B cell (primary cell): ENCODE data around the gene C1R. TPM values are rescaled to one million over a fixed set of nuclear protein-coding genes. Genes with fewer than 3 reads are reported as not detected.
"Not testable (repeated sequence)": the region's sequence is repeated elsewhere in the genome, so short reads cannot be mapped to it uniquely, and the experiment has no call there.

ENCODE experiments used
- ATAC-seq: fragments of 200-7000 bp; cut with Tn5 transposase; one replicate; pipeline ENCODE4 v1.10.0; 2021; ENCODE audit warnings: low read depth, mild to moderate bottlenecking, moderate number of reproducible peaks, moderate library complexity
- CTCF ChIA-PET: fragments of 350-600 bp; sonication (Branson Sonifier 250); formaldehyde crosslinking; loops from one replicate; lab custom pipeline; 2021; ENCODE audit warnings: antibody characterized with exemption, inconsistent platforms; lab: Charles Lee
- POLR2A ChIA-PET: fragments of 350-600 bp; sonication (Branson Sonifier 250); formaldehyde crosslinking; loops from one replicate; lab custom pipeline; 2021; ENCODE audit warnings: antibody characterized with exemption; lab: Charles Lee
- DNase-seq: peaks from one replicate; pipeline ENCODE4 v3.0.0; 2013
- H2AFZ ChIP-seq: 2 replicates; pipeline ENCODE4 v1.6.1; 2012; ENCODE audit warnings: mild to moderate bottlenecking, low read depth, low read length; ENCODE audit not compliant: insufficient read depth, poor library complexity, severe bottlenecking
- H3K27ac ChIP-seq, 2 donors: 1 replicate in 1 of 2; 2 replicates in 1 of 2; pipeline ENCODE4 v1.5.1; 2012 to 2013; ENCODE audit warnings: low read length in 2 of 2, mild to moderate bottlenecking in 2 of 2, moderate library complexity in 1 of 2
- H3K27me3 ChIP-seq, 4 experiments: fragments of 200-600 bp in 1 of 4; sonication (generic) in 1 of 4; replicated peaks in 1 of 4; 1 replicate in 2 of 4; 2 replicates in 2 of 4; pipeline versions ENCODE4 v1.6.1 to v1.7.0; 2013 to 2016; ENCODE audit warnings: low read length in 3 of 4, mild to moderate bottlenecking in 2 of 4, mixed read lengths in 1 of 4, moderate library complexity in 1 of 4; ENCODE audit not compliant: insufficient read depth in 4 of 4, control insufficient read depth in 3 of 4; ENCODE audit errors: control extremely low read depth in 1 of 4
- H3K36me3 ChIP-seq, 2 experiments: replicated peaks in 1 of 2; 1 replicate in 1 of 2; 2 replicates in 1 of 2; pipeline versions ENCODE4 v1.6.1 to v1.7.1; 2013; ENCODE audit warnings: low read length in 1 of 2; ENCODE audit not compliant: insufficient read depth in 2 of 2, control insufficient read depth in 1 of 2; ENCODE audit errors: control extremely low read depth in 1 of 2, extremely low read depth in 1 of 2
- H3K4me1 ChIP-seq, 2 donors: fragments of 200-600 bp in 1 of 2; sonication (generic) in 1 of 2; 1 replicate in 1 of 2; 2 replicates in 1 of 2; pipeline versions ENCODE4 v1.5.1 to v1.6.1; 2013 to 2017; ENCODE audit warnings: low read length in 2 of 2; ENCODE audit not compliant: control insufficient read depth in 2 of 2, insufficient read depth in 2 of 2
- H3K4me2 ChIP-seq: replicated peaks from 2 replicates; pipeline ENCODE3; 2012; ENCODE audit warnings: mild to moderate bottlenecking, low read depth, low read length; ENCODE audit not compliant: poor library complexity, severe bottlenecking
- H3K4me3 ChIP-seq, 5 experiments: fragments of 200-600 bp in 1 of 5; sonication (generic) in 1 of 5; 1 replicate in 3 of 5; 2 replicates in 2 of 5; pipeline versions ENCODE4 v1.5.1 to v1.7.0; 2011 to 2016; ENCODE audit warnings: low read length in 4 of 5, mild to moderate bottlenecking in 4 of 5, low read depth in 2 of 5, control low read depth in 1 of 5, moderate library complexity in 1 of 5; ENCODE audit not compliant: insufficient read depth in 1 of 5; ENCODE audit errors: control extremely low read depth in 1 of 5, extremely low read depth in 1 of 5
- H3K79me2 ChIP-seq: fragments of 200-600 bp; sonication (generic); one replicate; pipeline ENCODE4 v1.6.0; 2016; ENCODE audit warnings: low read length; ENCODE audit not compliant: control insufficient read depth, insufficient read depth
- H3K9ac ChIP-seq: fragments of 200-600 bp; sonication (generic); 2 replicates; pipeline ENCODE4 v1.6.1; 2017; ENCODE audit warnings: mild to moderate bottlenecking, low read length, moderate library complexity
- H3K9me3 ChIP-seq, 3 donors: one replicate each; pipeline versions ENCODE4 v1.6.1 to v1.7.1; 2013; ENCODE audit warnings: low read length in 2 of 3; ENCODE audit not compliant: control insufficient read depth in 2 of 3, insufficient read depth in 1 of 3; ENCODE audit errors: control extremely low read depth in 1 of 3
- H4K20me1 ChIP-seq: 2 replicates; pipeline ENCODE4 v1.6.0; 2012; ENCODE audit warnings: mild to moderate bottlenecking, low read length; ENCODE audit not compliant: insufficient read depth, control insufficient read depth, poor library complexity, severe bottlenecking
- H3K27ac Mint-ChIP-seq: one replicate; pipeline ENCODE4 v1.8.0; 2021; ENCODE audit warnings: mixed read lengths
- H3K27me3 Mint-ChIP-seq: one replicate; pipeline ENCODE4 v1.8.0; 2021; ENCODE audit warnings: mixed read lengths
- H3K4me1 Mint-ChIP-seq: one replicate; pipeline ENCODE4 v1.8.0; 2021; ENCODE audit warnings: mixed read lengths
- H3K4me3 Mint-ChIP-seq: one replicate; pipeline ENCODE4 v1.8.0; 2021; ENCODE audit warnings: mixed read lengths
- H3K9me3 Mint-ChIP-seq: one replicate; pipeline ENCODE4 v1.8.0; 2022; ENCODE audit warnings: mixed read lengths; ENCODE audit not compliant: insufficient read depth
- EZH2 ChIP-seq: IDR thresholded peaks from 2 replicates; pipeline ENCODE4 v1.6.1; 2012; ENCODE audit warnings: borderline replicate concordance, low read depth, mild to moderate bottlenecking, moderate library complexity, low read length; ENCODE audit not compliant: insufficient read depth, poor library complexity, severe bottlenecking
- WGBS: methylation state at CpG from one replicate; pipeline ENCODE4 v1.1.5; 2013; ENCODE audit warnings: missing lambda C conversion rate; ENCODE audit not compliant: insufficient coverage; 5-methylcytosine and 5-hydroxymethylcytosine counted together
- intact Hi-C: fragments of 100-400 bp; cut with micrococcal nuclease; formaldehyde crosslinking; loops from one replicate; pipeline ENCODE4 v1.10.0; 2022
- polyA plus RNA-seq: library from polyadenylated mRNA; depleted of rRNA; stranded (reverse); fragments of >200 nt; gene quantifications from 2 replicates; pipeline ENCODE4 v1.2.3, GENCODE V29; 2012
- total RNA-seq, 2 donors: library from RNA; stranded (reverse); fragments of 120-200 nt in 1 of 2; gene quantifications; 1 replicate in 1 of 2; 2 replicates in 1 of 2; pipeline versions ENCODE4 v1.2.3 to v1.2.4, GENCODE V29; 2013 to 2022
- TF ChIP-seq, protein P1 (sequence below): fragments of 200-600 bp; IDR thresholded peaks from one replicate; pipeline ENCODE4 v1.8.0; 2022; ENCODE audit warnings: antibody characterized with exemption, mild to moderate bottlenecking

Gene C1R
- total and polyA plus RNA-seq, 2 donors (not counting 1 experiment from before 2014, with no cell fraction given) = 1.5 to 2.0 TPM

DNA sequence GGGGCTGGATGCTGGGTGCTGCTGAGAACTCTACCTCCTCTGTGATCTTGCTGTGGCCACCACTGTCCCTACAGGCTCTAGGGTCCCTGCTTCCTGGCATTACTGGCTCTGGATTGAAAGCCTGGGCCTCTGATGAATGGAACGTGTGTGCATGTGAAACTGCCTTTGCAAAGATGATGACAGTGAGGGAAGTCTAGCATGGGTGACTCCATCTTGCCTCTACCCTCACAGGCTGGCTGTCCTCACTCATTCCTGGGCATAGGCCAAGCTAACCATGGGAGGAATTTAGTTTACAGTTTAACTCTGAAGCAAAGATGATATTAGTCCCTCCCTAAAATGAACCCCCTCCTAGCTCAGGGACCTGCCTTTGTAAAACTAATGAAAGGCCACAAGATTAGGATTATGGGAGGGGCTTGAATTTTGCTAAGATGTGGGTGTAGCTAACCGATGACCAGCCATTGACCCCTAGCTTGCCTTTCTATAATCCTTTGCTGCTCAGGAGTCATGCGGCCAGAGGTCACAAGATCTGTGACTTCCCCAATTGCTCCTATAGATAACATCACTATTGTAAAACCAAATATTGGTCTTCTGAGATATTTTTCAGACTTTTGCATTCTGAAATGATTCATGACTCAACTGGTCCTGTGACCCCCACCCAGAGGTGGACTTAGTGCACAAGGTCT lies 33.9 kb downstream of the C1R start:
- Mint-ChIP-seq H3K9me3 (no peaks in the 10 kb centered on the region), H3K27me3 (peaks cover 57% of the 10 kb centered on the region), H3K27ac (no peak overlapping the region), H3K4me1 (no peaks in the 10 kb centered on the region), H3K4me3 (no peak overlapping the region)
- no peaks in the 10 kb centered on the region for H3K79me2 ChIP-seq
- no peak overlapping the region for H3K9ac ChIP-seq
- WGBS = 100% methylated on average over 1 of the region's 3 CpGs
- H2AFZ ChIP-seq = no peak overlapping the region
- DNase-seq (no peak), ATAC-seq (no peak)
- POLR2A ChIA-PET = no interaction called here
- peaks cover 0 to 15% (median 2%) of the 10 kb centered on the region in 4 experiments for H3K27me3 ChIP-seq
- H3K36me3 ChIP-seq = no peaks in the 10 kb centered on the region
- H3K9me3 ChIP-seq = no peaks in the 10 kb centered on the region
- H4K20me1 ChIP-seq = no peaks in the 10 kb centered on the region
- H3K4me2 ChIP-seq = no peak overlapping the region
- intact Hi-C loops = no loop called here
- H3K4me3 ChIP-seq = no peak overlapping the region
- H3K4me1 ChIP-seq = no peaks in the 10 kb centered on the region
- CTCF ChIA-PET = no interaction called here
- no peak overlapping the region for H3K27ac ChIP-seq
- TF ChIP-seq, protein P1, sequence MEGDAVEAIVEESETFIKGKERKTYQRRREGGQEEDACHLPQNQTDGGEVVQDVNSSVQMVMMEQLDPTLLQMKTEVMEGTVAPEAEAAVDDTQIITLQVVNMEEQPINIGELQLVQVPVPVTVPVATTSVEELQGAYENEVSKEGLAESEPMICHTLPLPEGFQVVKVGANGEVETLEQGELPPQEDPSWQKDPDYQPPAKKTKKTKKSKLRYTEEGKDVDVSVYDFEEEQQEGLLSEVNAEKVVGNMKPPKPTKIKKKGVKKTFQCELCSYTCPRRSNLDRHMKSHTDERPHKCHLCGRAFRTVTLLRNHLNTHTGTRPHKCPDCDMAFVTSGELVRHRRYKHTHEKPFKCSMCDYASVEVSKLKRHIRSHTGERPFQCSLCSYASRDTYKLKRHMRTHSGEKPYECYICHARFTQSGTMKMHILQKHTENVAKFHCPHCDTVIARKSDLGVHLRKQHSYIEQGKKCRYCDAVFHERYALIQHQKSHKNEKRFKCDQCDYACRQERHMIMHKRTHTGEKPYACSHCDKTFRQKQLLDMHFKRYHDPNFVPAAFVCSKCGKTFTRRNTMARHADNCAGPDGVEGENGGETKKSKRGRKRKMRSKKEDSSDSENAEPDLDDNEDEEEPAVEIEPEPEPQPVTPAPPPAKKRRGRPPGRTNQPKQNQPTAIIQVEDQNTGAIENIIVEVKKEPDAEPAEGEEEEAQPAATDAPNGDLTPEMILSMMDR = no peak
- no peak for TF ChIP-seq EZH2

- no CpG with 5 or more reads among the region's 2 CpGs for WGBS
- H2AFZ ChIP-seq, H3K9ac ChIP-seq, intact Hi-C loops, H4K20me1 ChIP-seq, H3K4me2 ChIP-seq, H3K9me3 ChIP-seq, H3K4me1 Mint-ChIP-seq, H3K9me3 Mint-ChIP-seq, DNase-seq, H3K36me3 ChIP-seq, H3K79me2 ChIP-seq, H3K27ac ChIP-seq, H3K27ac Mint-ChIP-seq, CTCF ChIA-PET, H3K4me3 Mint-ChIP-seq, H3K4me3 ChIP-seq, ATAC-seq, H3K4me1 ChIP-seq: not testable (repeated sequence)
- H3K27me3 Mint-ChIP-seq = peaks cover 62% of the 10 kb centered on the region
- peaks cover 0 to 15% (median 2%) of the 10 kb centered on the region in 4 experiments for H3K27me3 ChIP-seq
- POLR2A ChIA-PET = interaction anchor here (0.7 kb wide), 1 partner anchor 25 kb away, joined by 3 read pairs; no protein-coding TSS in a partner anchor
These were observed 36.5 kb downstream of the C1R start for GRCh38 chr12:7055736-7056135.
